IMR-90 (cell line): ENCODE measurements around the gene SLC37A1. TPM values are rescaled to one million over a fixed set of nuclear protein-coding genes. Genes with fewer than 3 reads are reported as not detected.

Source experiments
- ATAC-seq: fragments of 200-7000 bp; cut with Tn5 transposase; 2 replicates; pipeline ENCODE4 v1.9.1; 2020; ENCODE audit warnings: low read depth, mild to moderate bottlenecking, moderate library complexity
- BruUV-seq: library from RNA; stranded (reverse); fragments of 400-500 nt; replicated peaks from 2 replicates; lab custom pipeline; 2021; lab: Mats Ljungman, UMichigan
- CTCF ChIA-PET: fragments of 300-600 bp; formaldehyde crosslinking; extraction: SDS; loops from one replicate; lab custom pipeline; 2021; ENCODE audit warnings: antibody characterized with exemption; lab: Yijun Ruan, JAX
- POLR2A ChIA-PET: fragments of 300-600 bp; sonication (Branson Sonifier 250); formaldehyde crosslinking; loops from one replicate; lab custom pipeline; 2022; ENCODE audit warnings: antibody characterized with exemption; ENCODE audit not compliant: unreplicated experiment; lab: Charles Lee
- DNase-seq: peaks from one replicate; pipeline ENCODE4 v3.0.0; 2013
- H2AFZ ChIP-seq: replicated peaks from 2 replicates; pipeline ENCODE3; 2013; ENCODE audit warnings: low read length, mild to moderate bottlenecking; ENCODE audit not compliant: poor library complexity
- H2AK5ac ChIP-seq: 2 replicates; pipeline ENCODE4 v1.6.1; 2013; ENCODE audit warnings: low read depth, low read length, inconsistent platforms
- H2AK9ac ChIP-seq: replicated peaks from 2 replicates; pipeline ENCODE3; 2013; ENCODE audit warnings: mild to moderate bottlenecking, low read depth, low read length, moderate library complexity; ENCODE audit not compliant: poor library complexity
- H2BK120ac ChIP-seq: 2 replicates; pipeline ENCODE4 v1.6.1; 2013; ENCODE audit warnings: low read depth, low read length, inconsistent platforms
- H2BK15ac ChIP-seq: 3 replicates; pipeline ENCODE4 v1.6.1; 2013; ENCODE audit warnings: low read depth, low read length, inconsistent platforms
- H2BK20ac ChIP-seq: 2 replicates; pipeline ENCODE4 v1.6.1; 2013; ENCODE audit warnings: low read depth, mild to moderate bottlenecking, inconsistent platforms, low read length, moderate library complexity
- H2BK5ac ChIP-seq: 2 replicates; pipeline ENCODE4 v1.6.1; 2013; ENCODE audit warnings: mild to moderate bottlenecking, low read depth, low read length, inconsistent platforms; ENCODE audit not compliant: poor library complexity, severe bottlenecking
- H3K14ac ChIP-seq: replicated peaks from 2 replicates; pipeline ENCODE4 v1.6.1; 2013; ENCODE audit warnings: low read depth, low read length, inconsistent platforms
- H3K18ac ChIP-seq: 2 replicates; pipeline ENCODE4 v1.6.1; 2013; ENCODE audit warnings: low read depth, low read length, control low read depth
- H3K23ac ChIP-seq: 2 replicates; pipeline ENCODE4 v1.6.1; 2013; ENCODE audit warnings: low read depth, low read length, inconsistent platforms
- H3K27ac ChIP-seq: 2 replicates; pipeline ENCODE4 v1.5.1; 2013; ENCODE audit warnings: mild to moderate bottlenecking, control low read depth, low read length; ENCODE audit not compliant: insufficient read depth
- H3K27me3 ChIP-seq: 2 replicates; pipeline ENCODE4 v1.6.1; 2013; ENCODE audit warnings: low read length; ENCODE audit not compliant: control insufficient read depth, insufficient read depth
- H3K36me3 ChIP-seq: 2 replicates; pipeline ENCODE4 v1.6.1; 2013; ENCODE audit warnings: low read length, mixed read lengths; ENCODE audit not compliant: control insufficient read depth, insufficient read depth
- H3K4ac ChIP-seq: 2 replicates; pipeline ENCODE4 v1.6.1; 2013; ENCODE audit warnings: low read depth, low read length, inconsistent platforms
- H3K4me1 ChIP-seq: 2 replicates; pipeline ENCODE4 v1.6.1; 2013; ENCODE audit warnings: low read length, mixed read lengths; ENCODE audit not compliant: control insufficient read depth, insufficient read depth
- H3K4me2 ChIP-seq: 2 replicates; pipeline ENCODE4 v1.6.1; 2013; ENCODE audit warnings: low read depth, mild to moderate bottlenecking, control low read depth, low read length, moderate library complexity
- H3K4me3 ChIP-seq: 2 replicates; pipeline ENCODE4 v1.5.1; 2013; ENCODE audit warnings: low read depth, mild to moderate bottlenecking, control low read depth, low read length, moderate library complexity; ENCODE audit not compliant: insufficient read depth
- H3K56ac ChIP-seq: 2 replicates; pipeline ENCODE4 v1.6.1; 2013; ENCODE audit warnings: low read length, inconsistent platforms; ENCODE audit not compliant: insufficient read depth; ENCODE audit errors: extremely low read depth
- H3K79me1 ChIP-seq, 2 experiments: 2 replicates each; pipeline ENCODE4 v1.6.1; 2013; ENCODE audit warnings: low read length in 2 of 2, inconsistent platforms in 1 of 2, low read depth in 1 of 2
- H3K9ac ChIP-seq: 2 replicates; pipeline ENCODE4 v1.6.1; 2013; ENCODE audit warnings: low read depth, low read length, control low read depth
- H3K9me1 ChIP-seq: 2 replicates; pipeline ENCODE4 v1.6.1; 2013; ENCODE audit warnings: low read length, inconsistent platforms; ENCODE audit not compliant: insufficient read depth
- H3K9me3 ChIP-seq: 2 replicates; pipeline ENCODE4 v1.6.1; 2013; ENCODE audit warnings: low read length; ENCODE audit not compliant: control insufficient read depth, insufficient read depth
- H4K20me1 ChIP-seq: 2 replicates; pipeline ENCODE4 v1.6.1; 2013; ENCODE audit warnings: low read length, inconsistent platforms; ENCODE audit not compliant: insufficient read depth
- H4K5ac ChIP-seq: 2 replicates; pipeline ENCODE4 v1.6.1; 2013; ENCODE audit warnings: mild to moderate bottlenecking, low read depth, low read length, control low read depth
- H4K8ac ChIP-seq, 2 experiments: 2 replicates each; pipeline ENCODE4 v1.6.1; 2013; ENCODE audit warnings: low read depth in 2 of 2, low read length in 2 of 2, control low read depth in 1 of 2, inconsistent platforms in 1 of 2
- H4K91ac ChIP-seq: 2 replicates; pipeline ENCODE4 v1.6.1; 2013; ENCODE audit warnings: low read depth, low read length, inconsistent platforms; ENCODE audit not compliant: insufficient read depth
- CEBPB ChIP-seq: IDR thresholded peaks from 2 replicates; pipeline ENCODE4 v1.6.1; 2012; ENCODE audit warnings: low read depth, low read length, improper control_type of control experiment
- CHD1 ChIP-seq: IDR thresholded peaks from 2 replicates; pipeline ENCODE4 v1.6.1; 2012; ENCODE audit warnings: low read depth, low read length, improper control_type of control experiment
- FOS ChIP-seq: fragments of 150-350 bp; IDR thresholded peaks from 2 replicates; pipeline ENCODE4 v1.6.1; 2016; ENCODE audit warnings: low read depth, low read length
- MAFK ChIP-seq: IDR thresholded peaks from 2 replicates; pipeline ENCODE4 v1.6.1; 2012; ENCODE audit warnings: low read depth, low read length, improper control_type of control experiment
- MAZ ChIP-seq: IDR thresholded peaks from 2 replicates; pipeline ENCODE4 v1.6.1; 2012; ENCODE audit warnings: low read depth, mild to moderate bottlenecking, low read length, improper control_type of control experiment, moderate library complexity, borderline replicate concordance
- NFE2L2 ChIP-seq: fragments of 150-350 bp; IDR thresholded peaks from 2 replicates; pipeline ENCODE4 v1.6.1; 2016; ENCODE audit warnings: low read depth, mild to moderate bottlenecking, low read length
- POLR2A ChIP-seq: IDR thresholded peaks from 2 replicates; pipeline ENCODE4 v1.6.1; 2012; ENCODE audit warnings: mild to moderate bottlenecking, low read depth, low read length
- RCOR1 ChIP-seq: IDR thresholded peaks from 2 replicates; pipeline ENCODE4 v1.6.1; 2012; ENCODE audit warnings: mild to moderate bottlenecking, low read length, improper control_type of control experiment; ENCODE audit not compliant: insufficient replicate concordance
- RFX5 ChIP-seq: IDR thresholded peaks from 2 replicates; pipeline ENCODE4 v1.8.0; 2012; ENCODE audit warnings: low read depth, mild to moderate bottlenecking, low read length, moderate library complexity
- WGBS, 2 experiments: methylation state at CpG; one replicate each; pipeline versions ENCODE4 v1.1.5 to v1.1.7; 2013; ENCODE audit warnings: missing lambda C conversion rate in 2 of 2; ENCODE audit not compliant: insufficient read length in 1 of 2; ENCODE audit errors: extremely low coverage in 2 of 2; 5-methylcytosine and 5-hydroxymethylcytosine counted together
- dilution Hi-C: fragments of 300-500 bp; cut with HindIII; formaldehyde crosslinking; loops from one replicate; pipeline ENCODE4 v1.14.3; 2018; ENCODE audit warnings: low sequenced_read_pairs; ENCODE audit not compliant: unreplicated experiment
- in situ Hi-C: fragments of 300-500 bp; cut with MboI; formaldehyde crosslinking; loops from 3 replicates; pipeline ENCODE4 v1.14.3; 2019; ENCODE audit warnings: low sequenced_read_pairs, inconsistent platforms, mixed read lengths
- intact Hi-C: fragments of 100-400 bp; cut with micrococcal nuclease; formaldehyde crosslinking; loops from 2 replicates; pipeline ENCODE4 v1.10.0; 2022
- polyA plus RNA-seq, 3 experiments: library from polyadenylated mRNA; depleted of rRNA; stranded (reverse); fragments of >200 nt; gene quantifications; 2 replicates each; pipeline ENCODE4 v1.2.3, GENCODE V29; 2012; ENCODE audit warnings: low replicate concordance in 1 of 3
- total RNA-seq: library from RNA; depleted of rRNA; stranded (reverse); fragments of >200 nt; gene quantifications from 2 replicates; pipeline ENCODE4 v1.2.3, GENCODE V29; 2012
- TF ChIP-seq, protein P1 (sequence below): conservative IDR thresholded peaks from 2 replicates; pipeline ENCODE4 v1.5.1; 2012; ENCODE audit warnings: mild to moderate bottlenecking, low read depth, low read length, improper control_type of control experiment

SLC37A1 gene
- total and polyA plus RNA-seq, 2 of the 4 experiments (the other 2 are of a cell fraction), result 0.36 to 0.48 TPM

DNA sequence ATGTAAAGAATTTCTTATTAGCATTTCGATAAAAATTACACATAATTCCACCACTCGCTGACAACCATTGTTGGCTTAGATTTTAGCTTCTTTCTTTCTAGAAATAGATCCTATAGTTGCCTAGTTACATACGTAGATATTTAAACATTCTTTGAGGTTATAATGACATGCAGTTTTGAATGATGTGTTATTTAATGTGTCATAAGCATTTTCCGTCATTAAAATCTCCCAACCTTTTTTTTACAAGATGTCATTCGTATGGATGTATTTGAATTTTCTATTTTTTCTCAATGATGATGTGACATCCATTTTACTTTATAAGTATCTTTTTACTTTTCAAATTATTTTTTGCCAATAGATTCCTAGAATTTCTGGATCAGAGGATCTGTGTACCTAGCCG is 44.7 kb downstream of the SLC37A1 start:
- in situ Hi-C loops (no loop called here), intact Hi-C loops (no loop called here), dilution Hi-C loops (no loop called here)
- no peak for ATAC-seq
- no peaks in the 10 kb centered on the region for H3K9me1 ChIP-seq
- no peaks in the 10 kb centered on the region for H3K4me1 ChIP-seq
- no peak overlapping the region for H3K4ac ChIP-seq
- no peak overlapping the region for H2AFZ ChIP-seq
- no peak overlapping the region for H3K27ac ChIP-seq
- no peak for TF ChIP-seq CEBPB
- no peak for TF ChIP-seq FOS
- no peak for TF ChIP-seq RFX5
- no peak for TF ChIP-seq RCOR1
- TF ChIP-seq MAZ, result no peak
- no peak for TF ChIP-seq NFE2L2
- TF ChIP-seq, protein P1, sequence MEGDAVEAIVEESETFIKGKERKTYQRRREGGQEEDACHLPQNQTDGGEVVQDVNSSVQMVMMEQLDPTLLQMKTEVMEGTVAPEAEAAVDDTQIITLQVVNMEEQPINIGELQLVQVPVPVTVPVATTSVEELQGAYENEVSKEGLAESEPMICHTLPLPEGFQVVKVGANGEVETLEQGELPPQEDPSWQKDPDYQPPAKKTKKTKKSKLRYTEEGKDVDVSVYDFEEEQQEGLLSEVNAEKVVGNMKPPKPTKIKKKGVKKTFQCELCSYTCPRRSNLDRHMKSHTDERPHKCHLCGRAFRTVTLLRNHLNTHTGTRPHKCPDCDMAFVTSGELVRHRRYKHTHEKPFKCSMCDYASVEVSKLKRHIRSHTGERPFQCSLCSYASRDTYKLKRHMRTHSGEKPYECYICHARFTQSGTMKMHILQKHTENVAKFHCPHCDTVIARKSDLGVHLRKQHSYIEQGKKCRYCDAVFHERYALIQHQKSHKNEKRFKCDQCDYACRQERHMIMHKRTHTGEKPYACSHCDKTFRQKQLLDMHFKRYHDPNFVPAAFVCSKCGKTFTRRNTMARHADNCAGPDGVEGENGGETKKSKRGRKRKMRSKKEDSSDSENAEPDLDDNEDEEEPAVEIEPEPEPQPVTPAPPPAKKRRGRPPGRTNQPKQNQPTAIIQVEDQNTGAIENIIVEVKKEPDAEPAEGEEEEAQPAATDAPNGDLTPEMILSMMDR, result no peak
- TF ChIP-seq MAFK, result no peak
- TF ChIP-seq POLR2A, result no peak
- TF ChIP-seq CHD1, result no peak
- no peak overlapping the region for H3K23ac ChIP-seq
- BruUV-seq, result no TSS peak
- H2BK20ac ChIP-seq, result no peak overlapping the region
- H4K5ac ChIP-seq, result no peak overlapping the region
- H3K4me2 ChIP-seq, result no peak overlapping the region
- peaks cover 13% of the 10 kb centered on the region; the same call in 1 of the 2 replicates for H3K27me3 ChIP-seq
- no peak overlapping the region for H3K4me3 ChIP-seq
- no peak overlapping the region for H3K18ac ChIP-seq
- H3K56ac ChIP-seq, result no peak overlapping the region
- H4K20me1 ChIP-seq, result no peaks in the 10 kb centered on the region
- no peak overlapping the region for H4K91ac ChIP-seq
- H3K9ac ChIP-seq, result no peak overlapping the region
- H3K9me3 ChIP-seq, result no peaks in the 10 kb centered on the region
- H2BK120ac ChIP-seq, result no peak overlapping the region
- H3K79me1 ChIP-seq, result no peaks in the 10 kb centered on the region
- no peak overlapping the region for H4K8ac ChIP-seq
- no peak overlapping the region for H2BK5ac ChIP-seq
- no peak overlapping the region for H2BK15ac ChIP-seq
- ChIA-PET POLR2A (no interaction called here), CTCF (no interaction called here)
- no peak overlapping the region for H2AK9ac ChIP-seq
- DNase-seq, result no peak
- no peak overlapping the region for H2AK5ac ChIP-seq
- no peaks in the 10 kb centered on the region for H3K36me3 ChIP-seq
- 71% methylated on average over 1 of the region's 6 CpGs; no CpG with 5 or more reads in 1 of the 2 experiments for WGBS, 2 experiments
- no peak overlapping the region for H3K14ac ChIP-seq
